Epithelial cell of esophagus (primary cell): ENCODE results near the gene CFAP100.

Experiments used
- DNase-seq: peaks from one replicate; pipeline ENCODE4 v3.0.0; 2010; ENCODE audit warnings: low read depth
- H3K4me3 ChIP-seq: 2 replicates; pipeline ENCODE4 v1.5.1; 2011; ENCODE audit warnings: mild to moderate bottlenecking, low read length, control low read depth
- TF ChIP-seq, protein P1 (sequence below): IDR thresholded peaks from 2 replicates; pipeline ENCODE4 v1.5.1; 2011; ENCODE audit warnings: low read depth, mild to moderate bottlenecking, low read length, control low read depth, inconsistent platforms; ENCODE audit not compliant: insufficient read depth; ENCODE audit errors: missing control alignments

Gene CFAP100

DNA sequence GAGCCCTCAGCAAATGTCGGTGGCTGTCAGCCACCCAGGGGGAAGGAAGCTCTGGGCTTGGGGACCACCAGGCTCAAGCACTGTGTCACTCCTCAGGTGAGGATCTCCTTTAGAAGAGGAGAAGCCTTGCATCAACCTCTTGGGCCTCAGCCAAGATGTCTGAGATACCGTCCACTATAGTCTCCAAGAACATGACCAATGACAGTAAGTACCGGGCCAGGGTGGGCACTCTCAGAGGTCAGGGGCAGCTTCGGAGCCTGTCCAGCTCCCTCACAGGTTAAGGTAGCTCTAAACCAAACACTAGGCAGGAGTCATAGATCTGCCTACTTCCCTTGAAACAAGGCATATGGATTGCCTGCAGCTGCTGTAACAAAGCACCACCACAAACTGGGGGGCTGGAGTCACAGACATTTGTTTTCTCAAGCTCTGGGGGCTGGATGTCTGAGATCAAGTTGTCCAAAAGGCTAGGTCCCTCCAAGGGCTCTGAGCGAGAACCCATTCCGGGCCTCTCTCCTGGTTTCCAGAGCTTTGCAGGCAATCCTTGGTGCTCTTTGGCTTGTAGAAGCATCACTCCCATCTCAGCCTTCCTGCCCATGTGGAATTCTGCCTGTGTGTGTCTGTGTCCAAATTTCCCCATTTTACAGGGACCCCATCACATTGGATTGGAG lies 1.3 kb downstream of the CFAP100 start:
- no peak for DNase-seq
- TF ChIP-seq, protein P1, sequence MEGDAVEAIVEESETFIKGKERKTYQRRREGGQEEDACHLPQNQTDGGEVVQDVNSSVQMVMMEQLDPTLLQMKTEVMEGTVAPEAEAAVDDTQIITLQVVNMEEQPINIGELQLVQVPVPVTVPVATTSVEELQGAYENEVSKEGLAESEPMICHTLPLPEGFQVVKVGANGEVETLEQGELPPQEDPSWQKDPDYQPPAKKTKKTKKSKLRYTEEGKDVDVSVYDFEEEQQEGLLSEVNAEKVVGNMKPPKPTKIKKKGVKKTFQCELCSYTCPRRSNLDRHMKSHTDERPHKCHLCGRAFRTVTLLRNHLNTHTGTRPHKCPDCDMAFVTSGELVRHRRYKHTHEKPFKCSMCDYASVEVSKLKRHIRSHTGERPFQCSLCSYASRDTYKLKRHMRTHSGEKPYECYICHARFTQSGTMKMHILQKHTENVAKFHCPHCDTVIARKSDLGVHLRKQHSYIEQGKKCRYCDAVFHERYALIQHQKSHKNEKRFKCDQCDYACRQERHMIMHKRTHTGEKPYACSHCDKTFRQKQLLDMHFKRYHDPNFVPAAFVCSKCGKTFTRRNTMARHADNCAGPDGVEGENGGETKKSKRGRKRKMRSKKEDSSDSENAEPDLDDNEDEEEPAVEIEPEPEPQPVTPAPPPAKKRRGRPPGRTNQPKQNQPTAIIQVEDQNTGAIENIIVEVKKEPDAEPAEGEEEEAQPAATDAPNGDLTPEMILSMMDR, result no peak
- H3K4me3 ChIP-seq, result no peak overlapping the region

DNA sequence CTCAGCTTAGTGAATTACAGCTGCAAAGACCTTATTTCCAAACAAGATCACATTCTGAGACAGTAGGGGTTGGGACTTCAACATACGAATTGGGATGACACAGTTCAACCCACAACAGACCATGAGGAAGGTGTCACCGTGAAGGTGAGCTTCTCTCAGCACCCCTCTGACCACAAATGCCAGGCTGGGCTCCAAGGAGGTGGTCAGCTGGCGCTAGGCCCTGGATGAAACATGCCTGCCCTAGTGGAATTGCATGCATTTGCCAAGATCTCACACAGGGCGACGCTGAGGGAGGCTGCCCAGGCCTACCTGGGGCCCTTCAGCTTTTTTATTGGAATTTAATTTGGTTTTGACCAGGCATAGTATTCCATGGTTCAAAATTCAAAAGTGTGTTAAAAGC lies 1.8 kb downstream of the CFAP100 start:
- no peak for DNase-seq
- H3K4me3 ChIP-seq, result no peak overlapping the region
- TF ChIP-seq, protein P1, result no peak

DNA sequence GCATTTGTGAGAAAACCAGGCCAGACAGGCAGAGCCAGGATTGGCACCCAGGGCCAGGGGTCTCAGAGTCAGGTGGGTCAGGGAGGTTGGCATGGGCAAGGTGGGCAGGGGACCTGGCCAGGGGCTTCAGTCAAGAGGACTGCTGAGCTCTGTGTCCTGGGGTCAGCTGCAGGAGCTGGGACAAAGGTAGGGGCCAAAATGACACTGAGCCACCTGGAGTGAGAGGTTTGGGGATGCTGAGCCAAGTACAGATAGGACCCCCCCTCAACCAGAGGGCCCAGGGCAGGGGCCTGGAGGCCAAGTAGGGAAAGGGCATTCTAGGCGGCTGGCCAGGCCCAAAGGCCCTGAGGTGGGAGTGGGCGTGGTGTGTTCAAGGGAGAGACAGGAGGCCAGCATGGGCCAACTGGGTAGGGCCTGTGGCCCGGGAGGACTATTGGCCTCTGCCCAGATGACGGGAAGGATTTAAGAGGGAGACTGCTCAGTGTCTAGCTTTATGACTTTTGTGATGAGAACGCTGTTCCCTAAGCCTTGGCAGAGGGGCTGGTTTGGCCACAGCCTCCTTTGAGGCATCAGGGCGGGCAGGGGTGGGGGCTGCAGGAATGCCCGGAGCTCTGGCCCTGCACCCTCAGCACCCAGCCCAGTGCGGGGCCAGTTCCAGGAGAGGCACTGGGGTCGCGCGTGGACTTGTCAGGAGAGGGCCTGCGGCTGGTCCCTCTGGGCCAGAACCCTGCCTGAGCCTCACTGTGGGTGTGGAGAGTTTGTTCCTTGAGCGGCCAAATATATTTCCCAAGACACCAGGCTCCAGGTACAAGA lies 3.1 kb downstream of the CFAP100 start:
- TF ChIP-seq, protein P1, result no peak
- no peak for DNase-seq
- no peak overlapping the region for H3K4me3 ChIP-seq

DNA sequence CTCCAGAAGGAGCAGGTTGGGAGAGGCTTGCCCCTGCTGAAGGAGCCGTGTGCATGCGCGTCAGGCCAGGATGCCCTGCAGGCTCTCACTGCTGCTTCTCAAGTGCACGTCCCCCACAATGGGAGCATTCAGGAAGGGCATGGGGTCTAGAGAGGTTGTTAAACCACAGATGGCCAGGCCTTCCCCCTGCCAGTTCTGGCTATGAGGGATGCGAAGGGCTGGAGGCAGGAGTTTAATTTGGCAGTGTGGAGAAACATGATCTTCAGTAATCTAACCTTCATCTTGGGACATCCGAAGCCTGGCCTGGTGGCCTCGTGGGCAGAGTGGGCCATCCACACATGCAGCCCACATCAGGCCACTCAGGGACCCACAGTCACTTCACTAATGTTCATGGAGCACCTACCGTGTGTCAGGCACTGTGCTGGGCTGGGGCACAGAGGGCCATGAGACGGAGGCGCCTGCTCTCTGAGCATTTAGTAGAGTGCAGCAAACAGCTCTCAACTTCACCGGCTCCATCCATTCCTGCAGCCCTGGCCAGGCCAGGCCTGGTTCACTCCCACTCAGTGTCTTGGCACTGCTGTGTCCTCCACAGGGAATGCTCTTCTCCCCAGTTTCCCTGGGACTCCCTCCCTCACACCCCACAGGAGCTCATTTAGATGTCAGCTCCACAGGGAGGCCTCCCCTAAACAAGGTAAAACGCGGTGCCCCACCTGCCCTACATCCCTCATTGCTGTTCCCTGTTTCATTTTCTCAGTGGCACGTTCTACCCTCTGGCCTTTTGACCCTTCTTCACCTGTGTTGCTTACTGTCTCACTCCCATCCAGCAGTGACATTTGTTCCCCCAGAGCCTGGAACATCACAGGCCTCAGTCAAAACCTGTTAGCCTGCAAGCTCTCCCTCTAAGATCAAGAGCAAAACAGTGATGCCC lies 4.0 kb downstream of the CFAP100 start:
- TF ChIP-seq, protein P1, result no peak
- no peak overlapping the region for H3K4me3 ChIP-seq
- DNase-seq, result no peak

DNA sequence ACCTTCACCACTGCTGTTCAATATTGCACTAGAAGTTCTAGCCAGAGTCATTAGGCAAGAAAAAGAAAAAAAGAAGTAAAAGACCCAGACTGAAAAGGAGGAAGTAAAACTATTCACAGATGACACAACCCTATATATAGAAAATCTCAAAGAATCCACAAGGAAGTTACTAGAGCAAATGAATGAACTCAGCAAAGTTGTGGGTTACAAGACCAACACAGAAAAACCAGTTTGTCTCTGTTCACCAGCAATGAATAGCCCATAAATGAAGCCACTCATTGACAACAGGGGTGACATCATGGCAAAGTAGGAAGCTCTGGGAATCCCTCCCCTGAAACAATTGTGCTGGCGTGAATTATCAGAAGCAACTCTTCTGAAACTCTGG lies 4.6 kb downstream of the CFAP100 start:
- TF ChIP-seq, protein P1, result no peak
- H3K4me3 ChIP-seq, result no peak overlapping the region
- peak; percentile 74 for DNase-seq

DNA sequence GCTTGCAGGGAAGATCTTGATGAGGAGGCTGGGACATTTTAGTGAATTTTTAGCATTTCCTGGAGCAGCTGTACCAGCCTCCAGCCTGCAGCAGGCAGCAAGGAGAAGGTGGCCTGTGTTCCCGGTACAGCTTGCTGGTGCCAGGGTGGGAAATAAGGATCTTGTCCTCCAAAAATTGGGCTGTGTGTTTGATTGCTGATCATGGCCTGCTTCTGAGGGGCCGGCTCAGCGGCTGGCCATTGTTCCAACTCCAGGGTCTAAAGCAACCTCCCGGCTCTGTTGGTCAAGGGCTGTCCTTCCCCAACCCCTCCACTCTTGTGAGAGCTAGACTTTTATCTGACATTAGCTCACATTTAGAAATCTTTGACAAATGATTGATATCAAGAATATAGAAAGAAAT lies 5.0 kb downstream of the CFAP100 start:
- no peak for DNase-seq
- TF ChIP-seq, protein P1, result no peak
- H3K4me3 ChIP-seq, result no peak overlapping the region
